GM12864 (cell line): ENCODE data around the gene ITGBL1.

Source experiments
- DNase-seq: peaks from one replicate; pipeline ENCODE4 v3.0.0-alpha.2; 2011; ENCODE audit warnings: low read depth
- H3K4me3 ChIP-seq: 2 replicates; pipeline ENCODE4 v1.5.1; 2011; ENCODE audit warnings: mild to moderate bottlenecking, low read depth, low read length, control low read depth
- CTCF ChIP-seq: IDR thresholded peaks from 2 replicates; pipeline ENCODE4 v1.5.1; 2011; ENCODE audit warnings: low read depth, mild to moderate bottlenecking, moderate library complexity, low read length, control low read depth, inconsistent platforms; ENCODE audit errors: missing control alignments

Gene ITGBL1

GRCh38 chr13:101594936-101595335, 142.5 kb downstream of the ITGBL1 start:
- H3K4me3 ChIP-seq: no peak overlapping the region
- TF ChIP-seq CTCF: no peak
- no peak for DNase-seq

- no peak for TF ChIP-seq CTCF
- H3K4me3 ChIP-seq: no peak overlapping the region
- no peak for DNase-seq
These were observed 144.3 kb downstream of the ITGBL1 start for GRCh38 chr13:101596803-101597202.

- H3K4me3 ChIP-seq: no peak overlapping the region
- no peak for TF ChIP-seq CTCF
- no peak for DNase-seq
These were observed 159.3 kb downstream of the ITGBL1 start for GRCh38 chr13:101611491-101612475.

GRCh38 chr13:101612735-101613134, 160.3 kb downstream of the ITGBL1 start:
- no peak overlapping the region for H3K4me3 ChIP-seq
- no peak for DNase-seq
- no peak for TF ChIP-seq CTCF

GRCh38 chr13:101614491-101614890, 162.0 kb downstream of the ITGBL1 start:
- TF ChIP-seq CTCF: no peak
- DNase-seq: no peak
- H3K4me3 ChIP-seq: no peak overlapping the region

- no peak for DNase-seq
- no peak overlapping the region for H3K4me3 ChIP-seq
- TF ChIP-seq CTCF: no peak
These were observed 166.1 kb downstream of the ITGBL1 start for GRCh38 chr13:101618440-101619187.
